Activated T-helper 9 cell treated with anti-CD3 and anti-CD28 coated beads, Interleukin-2, amount 50 U/mL, for 16 hours (primary cell): ENCODE measurements around the gene CLEC2L.

Source experiments
- DNase-seq: peaks from one replicate; pipeline ENCODE4 v3.0.0-alpha.2; 2020; ENCODE audit warnings: low read depth

Gene CLEC2L

DNA sequence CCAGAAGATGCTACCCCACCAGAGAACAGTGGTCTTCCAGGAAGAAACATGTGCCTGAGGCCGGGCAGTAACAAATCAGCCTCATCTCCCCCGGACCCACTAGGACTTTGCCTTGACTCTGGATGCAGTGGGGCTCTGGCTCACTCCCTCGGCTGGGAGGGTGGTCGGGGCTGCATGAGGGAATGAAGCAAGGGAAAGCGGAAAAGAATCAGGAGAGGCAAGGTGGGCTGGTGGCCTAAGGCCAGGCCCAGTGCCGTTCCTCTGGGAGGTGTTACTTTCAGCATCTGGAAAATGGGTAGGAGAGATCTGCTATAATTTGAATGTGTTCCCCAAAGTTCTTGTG, 51.8 kb downstream of the CLEC2L start:
- no peak for DNase-seq

DNA sequence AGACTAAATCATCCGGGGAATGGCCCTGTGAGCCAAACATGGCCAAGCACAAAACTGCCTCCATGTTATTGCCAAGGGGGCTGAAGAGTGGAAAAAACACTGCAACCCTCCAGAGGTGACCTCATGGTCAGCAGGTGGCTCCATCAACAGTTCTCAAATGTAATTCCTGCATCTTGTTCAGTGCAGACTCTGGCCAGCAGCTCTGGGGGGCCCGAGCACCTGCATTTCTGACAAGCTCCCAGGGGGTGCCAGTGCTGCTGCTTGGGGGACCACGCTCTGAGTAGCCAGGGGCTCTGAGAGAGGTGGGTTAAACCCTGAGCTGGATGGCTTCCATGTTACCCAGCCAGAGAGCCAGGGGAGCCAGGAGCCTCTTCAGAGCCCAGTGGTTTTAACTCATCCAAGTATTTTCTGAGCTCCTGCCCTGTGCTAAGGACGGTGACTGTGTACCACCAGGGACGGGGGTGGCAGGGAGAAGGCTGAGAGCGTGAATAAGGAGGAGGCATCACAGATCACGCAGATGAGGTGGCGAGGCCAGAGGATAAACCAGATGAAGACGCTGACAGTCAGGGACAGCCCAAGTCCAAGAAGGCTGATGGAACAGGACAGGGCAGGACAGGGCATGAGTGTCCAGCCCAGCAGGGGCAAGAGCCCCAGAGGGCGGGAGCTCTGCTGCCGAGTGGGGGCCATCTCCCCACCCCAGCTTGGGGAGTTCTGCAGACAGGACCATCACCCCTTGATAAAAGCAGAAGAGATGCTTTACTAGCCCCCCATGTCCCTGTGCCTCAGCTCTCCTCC, 52.9 kb downstream of the CLEC2L start:
- DNase-seq = no peak

DNA sequence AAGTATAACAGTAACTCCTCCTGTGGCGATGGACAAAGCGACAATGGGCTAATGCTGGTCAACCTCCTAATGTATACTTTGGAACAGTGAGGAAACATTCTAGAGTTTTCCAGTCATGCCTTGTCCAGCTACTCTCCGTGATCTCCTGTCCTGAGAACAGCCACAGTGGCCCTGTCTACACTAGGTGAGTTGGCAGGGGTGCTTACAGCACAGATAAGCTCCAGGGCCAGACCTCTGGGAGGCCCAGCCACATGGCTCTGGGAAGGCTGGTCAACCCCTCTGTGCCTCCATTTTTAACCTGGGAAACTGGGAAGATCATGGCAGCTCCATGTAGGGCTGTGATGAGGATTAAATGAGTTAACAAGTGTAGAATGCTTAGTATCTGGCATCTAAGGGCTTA, 57.0 kb downstream of the CLEC2L start:
- DNase-seq = no peak

DNA sequence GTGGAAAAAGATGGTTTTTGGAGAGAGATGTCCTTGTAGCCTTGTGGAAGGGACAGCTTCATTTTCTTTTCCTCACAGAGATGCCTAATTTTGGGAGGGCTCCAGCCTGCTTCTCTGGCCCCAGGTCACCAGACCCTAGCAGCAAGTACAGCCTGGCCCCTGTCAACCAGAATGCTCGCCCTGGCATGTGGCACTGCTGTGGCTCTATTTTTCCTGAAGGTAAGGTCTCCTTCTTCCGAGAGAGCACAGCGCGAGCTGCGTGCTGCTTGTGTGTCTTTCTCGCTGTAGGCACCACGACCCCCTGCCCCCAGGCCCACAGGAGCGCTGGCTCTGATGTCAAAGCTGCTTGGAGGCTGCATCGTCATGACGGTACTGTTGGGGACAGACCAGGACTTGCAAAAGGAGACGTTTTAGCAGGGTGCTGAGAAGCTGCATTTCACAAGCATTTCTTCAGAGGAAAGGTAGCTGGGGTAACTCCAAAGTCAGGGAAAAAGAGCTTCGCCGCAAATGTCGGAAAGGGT, 58.7 kb downstream of the CLEC2L start:
- no peak for DNase-seq

DNA sequence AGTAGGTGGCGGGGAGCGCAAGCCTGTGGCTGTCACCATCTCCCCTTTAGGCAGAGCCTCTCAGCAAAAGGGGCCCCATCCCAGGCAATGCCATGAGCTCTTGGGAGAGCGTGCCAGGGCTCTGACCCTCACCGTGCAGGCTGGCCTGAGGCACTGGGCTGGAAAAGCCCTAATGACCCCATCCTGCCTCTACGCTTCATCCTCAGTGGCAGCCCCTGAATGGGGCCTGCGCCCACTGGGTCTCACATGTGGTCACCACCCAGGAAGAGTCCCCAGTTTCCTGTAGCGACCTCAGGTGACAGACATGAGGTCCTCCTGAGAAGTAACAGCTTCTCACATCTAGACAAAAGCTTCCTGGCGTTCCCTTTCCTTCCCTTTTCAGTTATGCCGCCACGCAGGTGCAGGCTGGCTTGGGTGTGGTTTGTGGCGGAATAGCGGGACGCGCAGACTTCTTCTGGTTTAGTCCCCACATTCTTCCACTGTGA, 59.2 kb downstream of the CLEC2L start:
- DNase-seq = no peak

DNA sequence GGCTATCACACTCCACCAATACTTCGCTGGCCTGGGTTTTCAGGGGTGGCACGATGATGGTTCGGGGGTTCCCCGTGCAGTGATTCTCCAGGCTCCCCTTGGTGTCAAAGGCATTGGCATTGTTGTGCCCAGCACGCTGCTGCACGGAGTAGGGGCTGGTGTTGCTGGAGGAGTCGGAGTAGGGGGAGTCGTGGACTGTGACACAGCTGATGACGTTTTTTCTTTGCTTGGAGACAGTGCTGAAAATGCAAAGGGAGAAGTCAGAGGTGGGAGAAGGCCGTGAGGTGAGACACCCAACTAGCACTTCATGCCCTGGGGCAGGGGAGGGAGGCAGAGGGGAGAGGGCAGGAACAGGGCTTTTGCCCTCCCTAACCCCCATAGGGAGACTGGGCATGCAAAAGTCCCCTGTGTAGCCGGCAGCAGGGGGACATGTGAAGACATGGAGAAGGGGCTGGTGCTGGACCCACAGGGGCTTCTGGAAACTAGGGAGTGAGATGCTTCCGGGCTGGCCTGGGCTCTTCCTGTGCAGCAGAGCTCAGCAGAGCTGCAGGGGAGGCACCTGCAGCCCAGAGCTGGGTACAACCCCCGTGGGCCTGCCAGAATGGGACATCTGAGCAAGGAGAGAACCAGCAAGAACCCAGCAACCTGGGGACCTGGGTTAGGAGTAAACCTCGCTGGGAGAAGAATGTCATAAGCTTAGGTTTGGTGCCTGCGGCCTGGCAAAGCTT, 60.5 kb downstream of the CLEC2L start:
- DNase-seq = no peak

DNA sequence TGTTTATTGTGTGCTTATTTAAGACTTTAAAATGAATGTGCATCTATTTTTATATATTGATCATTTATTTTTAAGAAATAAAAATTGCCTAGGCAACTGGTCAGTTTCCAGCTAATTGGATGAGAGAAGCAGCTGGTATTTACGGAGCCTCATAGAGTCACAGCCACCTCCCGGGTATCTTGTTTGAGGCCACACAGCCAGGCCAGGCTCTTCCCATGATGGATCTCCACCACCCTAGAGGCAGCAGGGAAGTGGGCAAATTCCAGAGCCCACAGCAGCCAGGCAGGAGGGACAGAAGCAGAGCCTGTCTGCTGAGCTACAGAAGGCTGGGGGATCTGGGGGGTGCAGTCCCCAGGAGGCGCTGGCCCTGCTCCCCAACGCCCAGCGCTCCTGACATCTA, 61.6 kb downstream of the CLEC2L start:
- DNase-seq = no peak

DNA sequence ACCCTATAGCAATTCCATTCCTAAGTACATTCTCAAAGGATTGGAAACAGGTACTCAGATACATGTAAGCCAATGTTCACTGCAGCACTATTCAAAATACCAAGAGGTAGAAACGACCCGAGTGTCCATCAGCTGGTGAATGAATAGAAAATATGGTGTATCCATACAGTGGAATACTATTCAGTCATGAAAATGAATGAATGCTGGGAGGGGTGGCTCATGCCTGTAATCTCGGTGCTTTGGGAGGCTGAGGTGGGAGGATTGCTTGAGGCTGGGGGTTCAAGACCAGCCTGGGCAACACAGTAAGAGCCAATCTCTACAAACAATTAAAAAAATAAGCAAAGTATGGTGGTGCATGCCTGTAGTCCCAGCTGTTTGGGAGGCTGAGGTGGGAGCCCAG, 62.8 kb downstream of the CLEC2L start:
- no peak for DNase-seq

DNA sequence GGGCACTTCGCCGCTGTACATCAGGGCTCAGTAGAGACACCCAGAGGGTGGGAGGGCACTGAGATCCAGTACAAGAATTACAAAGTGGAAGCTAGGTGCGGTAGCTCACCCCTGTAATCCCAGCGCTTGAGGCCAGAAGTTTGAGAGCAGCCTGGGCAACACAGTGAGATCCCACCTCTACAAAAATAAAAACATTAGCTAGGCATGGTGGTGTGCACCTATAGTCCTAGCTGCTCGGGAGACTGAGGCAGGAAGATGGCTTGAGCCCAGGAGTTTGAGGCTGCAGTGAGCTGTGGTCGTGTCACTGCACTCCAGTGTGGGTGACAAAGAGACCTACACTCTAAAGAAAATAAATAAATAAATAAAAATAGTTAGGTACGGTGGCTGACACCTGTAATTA, 64.0 kb downstream of the CLEC2L start:
- no peak for DNase-seq

DNA sequence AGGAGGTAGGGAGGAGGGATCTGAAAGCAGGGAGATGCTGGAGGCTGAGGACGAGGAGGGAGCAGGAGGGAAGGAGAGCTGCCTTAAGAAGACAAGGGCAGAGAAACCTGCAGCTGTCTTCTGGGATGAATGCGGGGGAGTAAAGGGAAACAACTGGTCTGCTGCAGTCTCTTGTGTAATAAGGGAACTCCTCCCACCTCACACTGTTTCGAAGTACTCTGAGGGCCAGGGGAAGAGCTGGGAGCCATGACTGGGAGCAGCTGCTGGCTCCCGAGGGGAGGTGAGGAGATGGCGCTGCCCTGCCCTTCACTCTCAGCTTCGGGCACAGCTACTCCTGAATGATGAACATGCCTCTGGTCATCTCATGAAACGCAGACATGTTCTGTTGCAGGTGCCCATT, 65.1 kb downstream of the CLEC2L start:
- DNase-seq = no peak

DNA sequence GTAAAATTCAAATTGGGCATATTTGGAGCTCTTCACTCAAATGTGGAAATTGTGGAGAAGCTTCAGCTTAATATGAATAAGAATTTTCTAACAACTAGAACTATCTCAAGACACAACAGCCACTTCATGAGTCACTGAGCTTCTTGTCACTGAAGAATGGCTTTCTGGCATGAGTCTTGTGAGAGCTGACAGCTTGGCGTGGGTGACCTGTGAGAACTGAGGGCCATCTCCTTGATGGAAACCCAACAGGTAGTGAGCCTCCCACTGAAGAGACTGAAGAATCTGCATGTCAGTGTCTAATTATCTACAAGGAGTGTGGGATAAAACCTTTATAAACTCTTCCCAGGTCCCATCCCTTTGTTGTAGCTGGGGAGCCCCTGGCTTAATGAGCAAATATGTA, 66.0 kb downstream of the CLEC2L start:
- no peak for DNase-seq

DNA sequence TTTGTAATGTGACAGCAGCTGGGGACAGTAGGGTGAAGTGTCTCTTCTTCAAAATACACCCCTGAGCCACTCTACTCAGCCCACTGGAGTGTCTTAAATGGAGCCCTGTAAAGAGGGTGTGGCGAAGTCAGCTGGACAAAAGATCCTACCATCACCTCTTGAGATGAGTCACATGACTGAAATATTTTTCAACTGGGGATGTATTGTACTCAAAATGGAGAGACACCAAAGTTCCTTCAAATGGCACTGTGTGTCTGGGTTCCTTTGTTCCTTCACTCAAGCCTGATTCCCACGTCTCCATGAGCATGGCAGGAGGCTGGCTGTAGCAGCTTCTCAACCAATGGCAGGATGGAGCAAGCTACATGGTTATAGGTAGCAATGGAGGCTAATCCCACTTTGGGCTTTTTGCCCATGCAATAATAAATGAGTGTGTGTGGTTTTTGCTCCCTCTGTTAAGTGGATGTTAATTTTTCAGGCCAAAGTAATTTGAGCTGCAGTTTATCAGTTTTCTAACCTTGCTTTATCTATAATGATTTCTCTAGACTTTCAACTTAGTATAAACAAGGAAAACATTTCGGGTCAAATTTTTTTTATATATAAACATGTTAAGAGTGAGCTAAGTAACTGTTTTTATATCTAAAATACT, 68.2 kb downstream of the CLEC2L start:
- no peak for DNase-seq

DNA sequence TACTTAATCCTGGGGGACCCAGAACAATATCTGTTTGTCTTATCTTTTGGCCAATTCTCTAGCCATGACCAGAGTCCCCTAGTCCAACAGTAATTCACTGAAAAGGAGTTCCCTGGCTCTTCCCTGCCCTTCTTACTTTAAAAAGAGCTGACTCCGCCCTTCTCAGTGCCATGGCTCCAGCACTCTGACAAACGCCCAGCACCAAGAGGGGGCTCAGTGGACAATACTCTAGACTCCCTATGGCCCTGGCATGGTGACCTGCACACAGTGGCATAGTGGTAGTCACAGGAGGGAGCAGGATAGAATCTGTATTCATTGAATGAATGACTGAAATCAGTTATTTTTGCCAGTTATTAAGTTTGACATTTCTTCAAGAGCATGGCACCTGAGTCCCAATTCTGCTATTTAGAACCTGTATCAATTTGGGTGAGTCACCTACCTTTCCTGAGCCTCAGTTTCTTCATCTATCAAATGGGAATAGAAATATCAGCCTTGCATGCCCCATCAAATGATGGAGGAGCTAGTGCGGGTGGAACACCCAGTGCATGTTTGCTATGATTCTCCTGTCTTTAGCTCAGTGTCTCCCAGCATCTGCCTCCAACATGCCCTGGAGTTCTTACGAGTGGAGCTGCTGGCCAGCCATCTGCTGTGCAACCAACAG, 69.4 kb downstream of the CLEC2L start:
- DNase-seq = no peak

DNA sequence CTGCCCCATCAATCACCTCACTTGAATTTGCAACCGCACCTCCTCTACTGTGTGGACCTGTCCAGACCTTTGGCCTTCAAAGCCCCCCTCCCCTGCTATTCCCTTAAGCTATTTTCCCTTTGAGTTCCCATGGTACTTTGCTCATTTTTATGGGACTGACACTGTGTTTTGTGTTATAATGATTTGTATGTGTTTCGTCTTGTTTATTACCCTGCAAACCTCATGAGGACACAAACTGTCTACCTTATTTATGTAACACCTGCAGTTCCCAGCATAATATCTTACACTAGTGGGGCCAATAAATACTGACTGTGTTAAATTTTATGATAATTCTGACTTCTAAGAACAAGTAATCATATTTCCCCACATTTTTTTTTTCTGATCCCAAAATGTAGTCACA, 70.6 kb downstream of the CLEC2L start:
- no peak for DNase-seq
